Osteocyte (in vitro differentiated cells): Measurements from ENCODE around the gene ITGB6. TPM values are rescaled to one million over a fixed set of nuclear protein-coding genes. Genes with fewer than 3 reads are reported as not detected.

Experiments used
- DNase-seq: peaks from one replicate; pipeline ENCODE4 v3.0.0; 2021; ENCODE audit warnings: mixed read lengths; ENCODE audit not compliant: unreplicated experiment; ENCODE audit errors: extremely low spot score
- H3K27ac Mint-ChIP-seq: one replicate; pipeline ENCODE4 v1.8.0; 2021; ENCODE audit warnings: mild to moderate bottlenecking, mixed read lengths; ENCODE audit not compliant: unreplicated experiment
- H3K27me3 Mint-ChIP-seq: one replicate; pipeline ENCODE4 v1.8.0; 2021; ENCODE audit warnings: mixed read lengths; ENCODE audit not compliant: unreplicated experiment
- H3K36me3 Mint-ChIP-seq: one replicate; pipeline ENCODE4 v1.8.0; 2021; ENCODE audit warnings: mixed read lengths; ENCODE audit not compliant: unreplicated experiment
- H3K4me1 Mint-ChIP-seq: one replicate; pipeline ENCODE4 v1.8.0; 2021; ENCODE audit warnings: mixed read lengths; ENCODE audit not compliant: unreplicated experiment
- H3K4me3 Mint-ChIP-seq: one replicate; pipeline ENCODE4 v1.8.0; 2021; ENCODE audit warnings: mild to moderate bottlenecking, moderate library complexity, mixed read lengths; ENCODE audit not compliant: unreplicated experiment
- H3K9me3 Mint-ChIP-seq: one replicate; pipeline ENCODE4 v1.8.0; 2021; ENCODE audit warnings: mixed read lengths; ENCODE audit not compliant: unreplicated experiment
- total RNA-seq: library from RNA; stranded (reverse); gene quantifications from 2 replicates; pipeline ENCODE4 v1.2.1, GENCODE V29; 2021
- TF ChIP-seq, protein P1 (sequence below): fragments of 200-600 bp; sonication (generic); IDR thresholded peaks from 2 replicates; pipeline ENCODE4 v1.5.0; 2021; ENCODE audit warnings: antibody characterized with exemption, mild to moderate bottlenecking, moderate library complexity

ITGB6 gene
- total RNA-seq, 1 donor from 2014 or later = 0.13 TPM

DNA sequence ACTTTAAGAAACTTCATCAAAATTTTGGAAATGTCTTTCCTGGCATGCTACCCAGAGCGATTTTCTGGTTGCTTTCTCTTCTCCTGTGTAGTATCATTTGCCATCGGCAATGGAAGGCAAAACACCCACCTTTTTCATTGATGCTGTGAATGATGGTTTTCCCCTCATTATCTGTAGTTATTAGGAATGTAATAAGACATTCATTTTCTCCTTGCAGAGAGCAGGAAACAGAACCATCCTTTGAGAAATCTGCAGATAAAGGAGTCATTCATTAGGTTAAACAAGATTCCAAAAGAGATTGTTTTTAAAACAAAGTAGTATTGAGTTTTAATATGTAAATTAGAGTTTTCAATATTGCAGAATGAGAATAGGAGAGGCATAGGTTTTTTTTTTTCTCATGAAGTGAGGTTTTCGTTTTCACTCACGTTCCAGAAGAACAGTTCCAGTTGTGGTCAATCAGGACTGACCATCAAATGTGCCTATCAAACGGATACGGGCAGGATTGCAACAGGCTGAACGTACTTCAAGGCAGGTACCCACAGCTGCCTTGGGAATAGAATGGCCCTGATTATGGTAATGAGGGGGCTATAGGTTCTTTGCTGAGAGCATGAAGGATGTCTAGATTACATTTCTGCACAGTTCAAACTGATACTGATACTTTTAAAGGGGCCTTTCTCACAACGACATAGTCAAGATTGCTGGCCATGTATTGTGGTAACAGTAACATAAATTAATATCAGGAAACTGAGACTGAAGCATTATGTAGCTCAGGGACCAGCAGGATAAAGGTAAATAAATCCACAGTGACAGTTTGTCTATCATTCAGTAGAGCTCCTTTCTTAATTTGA is 87.9 kb downstream of the ITGB6 start:
- DNase-seq = no peak
- TF ChIP-seq, protein P1, sequence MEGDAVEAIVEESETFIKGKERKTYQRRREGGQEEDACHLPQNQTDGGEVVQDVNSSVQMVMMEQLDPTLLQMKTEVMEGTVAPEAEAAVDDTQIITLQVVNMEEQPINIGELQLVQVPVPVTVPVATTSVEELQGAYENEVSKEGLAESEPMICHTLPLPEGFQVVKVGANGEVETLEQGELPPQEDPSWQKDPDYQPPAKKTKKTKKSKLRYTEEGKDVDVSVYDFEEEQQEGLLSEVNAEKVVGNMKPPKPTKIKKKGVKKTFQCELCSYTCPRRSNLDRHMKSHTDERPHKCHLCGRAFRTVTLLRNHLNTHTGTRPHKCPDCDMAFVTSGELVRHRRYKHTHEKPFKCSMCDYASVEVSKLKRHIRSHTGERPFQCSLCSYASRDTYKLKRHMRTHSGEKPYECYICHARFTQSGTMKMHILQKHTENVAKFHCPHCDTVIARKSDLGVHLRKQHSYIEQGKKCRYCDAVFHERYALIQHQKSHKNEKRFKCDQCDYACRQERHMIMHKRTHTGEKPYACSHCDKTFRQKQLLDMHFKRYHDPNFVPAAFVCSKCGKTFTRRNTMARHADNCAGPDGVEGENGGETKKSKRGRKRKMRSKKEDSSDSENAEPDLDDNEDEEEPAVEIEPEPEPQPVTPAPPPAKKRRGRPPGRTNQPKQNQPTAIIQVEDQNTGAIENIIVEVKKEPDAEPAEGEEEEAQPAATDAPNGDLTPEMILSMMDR = no peak
- Mint-ChIP-seq H3K9me3 (peaks cover 3% of the 10 kb centered on the region), H3K4me3 (no peak overlapping the region), H3K4me1 (peaks cover 20% of the 10 kb centered on the region), H3K27ac (no peak overlapping the region), H3K36me3 (no peaks in the 10 kb centered on the region), H3K27me3 (no peaks in the 10 kb centered on the region)

DNA sequence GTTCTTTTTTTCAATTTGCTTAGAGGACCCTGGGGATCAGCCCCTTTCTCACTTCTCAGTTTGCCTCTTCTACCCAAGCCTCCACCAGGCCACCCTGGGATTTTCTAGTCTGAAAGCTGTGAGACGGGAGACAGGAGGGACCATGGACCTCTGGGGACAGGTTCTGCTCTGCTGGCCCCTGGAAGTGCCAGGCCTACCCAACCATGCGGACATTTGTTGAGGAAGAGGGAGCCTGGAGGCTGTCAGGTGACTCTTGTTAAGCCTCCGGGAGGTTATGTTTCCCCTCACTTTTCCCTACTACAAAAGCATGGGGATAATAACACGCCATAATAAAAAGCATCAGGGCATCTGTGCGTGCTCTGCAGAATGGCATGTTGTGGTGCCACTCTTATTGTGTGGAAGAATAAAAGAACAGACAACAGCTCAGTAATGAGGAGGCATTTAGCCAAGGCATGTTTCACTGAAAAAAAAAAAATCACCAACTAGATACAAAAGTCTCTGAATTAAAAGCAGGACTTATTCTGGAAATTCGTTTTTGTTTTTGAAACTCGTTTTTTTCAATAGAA is 89.3 kb downstream of the ITGB6 start:
- DNase-seq = no peak
- H3K36me3 Mint-ChIP-seq = no peaks in the 10 kb centered on the region
- H3K9me3 Mint-ChIP-seq = peaks cover 3% of the 10 kb centered on the region
- no peak overlapping the region for H3K4me3 Mint-ChIP-seq
- peaks cover 20% of the 10 kb centered on the region for H3K4me1 Mint-ChIP-seq
- TF ChIP-seq, protein P1 = no peak
- H3K27ac Mint-ChIP-seq = peak overlapping the region; percentile 82
- H3K27me3 Mint-ChIP-seq = no peaks in the 10 kb centered on the region

DNA sequence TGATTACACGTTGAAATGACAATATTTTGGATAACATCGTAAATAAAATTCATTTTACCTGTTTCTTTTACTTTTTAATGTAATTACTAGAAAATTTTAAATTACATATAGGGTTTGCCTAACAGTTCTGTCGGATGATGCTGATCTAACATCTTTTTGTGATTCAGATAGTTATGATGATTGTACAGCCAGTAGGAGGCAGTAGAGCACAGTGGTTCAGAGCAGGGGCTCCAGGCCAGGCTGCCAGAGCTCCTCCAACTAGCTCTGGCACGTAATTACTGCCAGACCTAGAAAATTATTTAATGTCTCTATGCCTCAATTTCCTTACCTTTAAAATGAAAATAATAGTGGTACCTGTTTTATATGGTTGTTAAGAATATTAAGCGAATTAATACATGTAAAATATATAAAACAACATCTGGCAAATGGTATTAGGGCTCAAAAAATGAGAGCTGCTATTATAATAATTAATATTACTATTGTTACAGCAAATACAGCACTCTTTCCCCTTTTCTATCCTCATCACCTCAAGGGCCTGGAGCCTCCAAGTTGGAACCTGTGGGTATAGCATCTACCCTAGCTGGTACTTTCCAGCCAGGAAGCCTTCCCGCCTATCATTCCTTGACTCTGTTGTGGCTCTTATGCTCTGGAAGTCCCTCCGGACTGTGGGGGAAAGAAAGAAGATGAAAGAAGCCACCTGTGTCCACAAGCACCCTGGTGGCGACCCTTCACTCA is 90.0 kb downstream of the ITGB6 start:
- DNase-seq = peak; percentile 87
- no peaks in the 10 kb centered on the region for H3K27me3 Mint-ChIP-seq
- H3K4me1 Mint-ChIP-seq = peaks cover 20% of the 10 kb centered on the region
- H3K9me3 Mint-ChIP-seq = peaks cover 3% of the 10 kb centered on the region
- TF ChIP-seq, protein P1 = peak; percentile 91
- peak overlapping the region; percentile 82 for H3K27ac Mint-ChIP-seq
- H3K4me3 Mint-ChIP-seq = no peak overlapping the region
- H3K36me3 Mint-ChIP-seq = no peaks in the 10 kb centered on the region

DNA sequence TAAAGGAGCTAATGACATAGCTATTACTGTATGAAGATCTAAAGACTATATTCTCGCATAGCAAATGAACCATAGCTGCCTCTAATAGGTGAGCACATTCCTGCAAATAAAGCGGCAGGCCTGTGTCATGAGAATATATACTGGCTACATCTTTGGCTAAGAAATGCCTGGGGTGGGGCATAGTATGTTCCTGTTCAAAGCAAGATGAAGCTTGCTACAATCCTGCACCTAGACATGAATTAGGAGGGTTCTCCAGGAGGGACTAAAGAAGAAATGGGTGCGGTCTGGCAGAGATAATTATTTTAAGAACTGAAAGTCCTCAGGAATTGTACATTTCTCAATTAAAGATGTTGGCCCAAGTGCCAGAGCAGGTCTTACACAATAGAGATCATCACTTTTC is 90.8 kb downstream of the ITGB6 start:
- no peak for DNase-seq
- Mint-ChIP-seq H3K4me1 (peaks cover 19% of the 10 kb centered on the region), H3K27ac (no peak overlapping the region), H3K4me3 (no peak overlapping the region), H3K27me3 (no peaks in the 10 kb centered on the region), H3K9me3 (peaks cover 3% of the 10 kb centered on the region), H3K36me3 (no peaks in the 10 kb centered on the region)
- TF ChIP-seq, protein P1 = no peak

DNA sequence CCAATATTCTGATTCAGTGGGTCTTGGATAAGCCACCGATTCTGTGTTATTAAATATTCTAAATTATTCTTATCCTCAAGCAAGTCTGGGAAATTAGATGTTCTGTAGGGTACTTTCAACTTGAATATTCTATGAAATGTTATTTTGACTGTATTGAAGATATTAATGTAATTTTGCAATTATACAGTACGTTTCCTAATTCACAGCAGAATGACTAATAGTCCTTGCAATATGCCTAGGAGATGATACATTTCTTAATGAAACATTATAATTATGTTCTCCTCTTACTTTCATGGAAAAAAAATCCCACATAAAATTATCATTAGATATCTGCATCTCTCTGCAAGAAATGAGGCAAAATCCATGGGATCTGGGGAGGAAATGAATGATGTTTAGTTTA is 91.4 kb downstream of the ITGB6 start:
- no peak overlapping the region for H3K4me3 Mint-ChIP-seq
- no peaks in the 10 kb centered on the region for H3K9me3 Mint-ChIP-seq
- DNase-seq = no peak
- H3K27ac Mint-ChIP-seq = no peak overlapping the region
- H3K4me1 Mint-ChIP-seq = peaks cover 19% of the 10 kb centered on the region
- no peaks in the 10 kb centered on the region for H3K27me3 Mint-ChIP-seq
- H3K36me3 Mint-ChIP-seq = no peaks in the 10 kb centered on the region
- TF ChIP-seq, protein P1 = no peak
